NCI-H69 (cell line): ENCODE results near the gene SPR.

Source experiments
- DNase-seq: peaks from one replicate; lab custom pipeline; 2025; lab: John Stamatoyannopoulos, UW

SPR gene

GRCh38 chr2:72887032-72887739, at the start of gene SPR:
Gene SPR (plus strand): TSS chr2:72887408. CDS start chr2:72887433, 25 bp downstream.
- DNase-seq, result peak; percentile 78

GRCh38 chr2:72840066-72840465, 47.1 kb upstream of the SPR start:
- DNase-seq, result peak; percentile 2

GRCh38 chr2:72841462-72842125, 45.6 kb upstream of the SPR start:
- DNase-seq, result peak; percentile 81

GRCh38 chr2:72843301-72843700, 43.9 kb upstream of the SPR start:
- DNase-seq, result no peak

- DNase-seq, result no peak
Measured at GRCh38 chr2:72846171-72847095, 40.8 kb upstream of the SPR start.

GRCh38 chr2:72847534-72848315, 39.5 kb upstream of the SPR start:
- DNase-seq, result no peak

- no peak for DNase-seq
Measured at GRCh38 chr2:72848436-72849137, 38.6 kb upstream of the SPR start.

GRCh38 chr2:72849138-72849462, 38.1 kb upstream of the SPR start:
- DNase-seq, result no peak

GRCh38 chr2:72851333-72851732, 35.9 kb upstream of the SPR start:
- DNase-seq, result no peak

- peak; percentile 80 for DNase-seq
Measured at GRCh38 chr2:72859831-72860262, 27.4 kb upstream of the SPR start.

GRCh38 chr2:72862239-72862988, 24.8 kb upstream of the SPR start:
- peak; percentile 85 for DNase-seq

- DNase-seq, result no peak
Measured at GRCh38 chr2:72863046-72863445, 24.2 kb upstream of the SPR start.

- no peak for DNase-seq
Measured at GRCh38 chr2:72864500-72864899, 22.7 kb upstream of the SPR start.

- no peak for DNase-seq
Measured at GRCh38 chr2:72871060-72871459, 16.1 kb upstream of the SPR start.

- no peak for DNase-seq
Measured at GRCh38 chr2:72871880-72872279, 15.3 kb upstream of the SPR start.

- no peak for DNase-seq
Measured at GRCh38 chr2:72883356-72883962, 3.7 kb upstream of the SPR start.

- DNase-seq, result no peak
Measured at GRCh38 chr2:72886505-72887031, 640 bp upstream of the SPR start.

- peak; percentile 86 for DNase-seq
Measured at GRCh38 chr2:72887740-72888437, 681 bp downstream of the SPR start.
